Fibroblast of gingiva (primary cell): ENCODE data around the gene LUC7L.
"Not testable (repeated sequence)": the region's sequence is repeated elsewhere in the genome, so short reads cannot be mapped to it uniquely, and the experiment has no call there.

ENCODE experiments used
- DNase-seq: peaks from one replicate; pipeline ENCODE4 v3.0.0-alpha.2; 2011; ENCODE audit warnings: low read depth

LUC7L gene

DNA sequence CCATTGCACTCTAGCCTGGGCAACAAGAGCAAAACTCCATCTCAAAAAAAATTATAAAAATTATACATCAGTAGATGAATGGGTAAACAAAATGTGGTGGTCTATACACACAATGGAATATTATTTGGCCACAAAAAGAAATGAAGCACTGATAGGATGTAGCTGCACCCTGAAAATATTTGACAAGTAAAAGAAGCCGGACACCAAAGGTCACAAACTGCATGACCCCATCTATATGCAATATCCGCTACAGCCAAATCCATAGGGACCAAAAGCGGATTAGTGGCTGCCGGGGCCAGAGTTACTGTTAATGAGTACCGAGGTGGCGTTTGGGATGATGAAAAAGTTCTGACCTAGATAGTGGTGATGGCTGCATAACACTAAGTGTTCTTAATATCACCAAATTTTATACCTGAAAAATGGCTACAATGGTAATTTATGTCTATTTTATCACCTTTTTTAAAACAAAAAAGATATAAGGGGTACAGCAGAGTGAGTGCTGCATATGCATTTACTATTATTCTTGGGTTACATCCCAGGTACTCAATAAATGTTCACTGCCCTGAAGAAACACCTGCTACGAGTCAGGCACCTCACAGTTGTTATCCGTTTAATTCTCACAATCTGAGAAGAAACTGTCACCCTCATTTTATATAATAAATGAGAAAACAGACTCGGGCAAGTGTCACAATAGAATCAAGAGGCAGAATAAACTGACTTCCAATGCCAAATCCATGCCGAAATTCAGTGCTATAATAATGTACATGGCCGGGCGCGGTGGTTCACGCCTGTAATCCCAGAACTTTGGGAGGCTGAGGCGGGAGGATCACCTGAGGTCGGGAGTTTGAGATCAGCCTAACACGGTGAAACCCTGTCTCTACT, 49.8 kb downstream of the LUC7L start:
- no peak for DNase-seq

DNA sequence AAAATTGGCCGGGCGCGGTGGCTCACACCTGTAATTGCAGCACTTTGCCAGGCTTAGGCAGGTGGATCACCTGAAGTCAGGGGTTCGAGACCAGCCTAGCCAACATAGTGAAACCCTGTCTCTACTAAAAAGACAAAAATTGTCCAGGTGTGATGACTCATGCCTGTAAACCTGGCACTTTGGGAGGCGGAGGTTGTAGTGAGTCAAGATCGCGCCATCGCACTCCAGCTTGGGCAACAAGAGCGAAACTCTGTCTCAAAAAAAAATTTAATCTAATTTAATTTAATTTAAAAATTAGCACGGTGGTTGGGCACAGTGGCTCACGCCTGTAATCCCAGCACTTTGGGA, 50.6 kb downstream of the LUC7L start:
- no peak for DNase-seq

- no peak for DNase-seq
These were observed 51.1 kb downstream of the LUC7L start for GRCh38 chr16:177981-178667.

- DNase-seq, result no peak
These were observed 51.8 kb downstream of the LUC7L start for GRCh38 chr16:177394-177822.

GRCh38 chr16:176477-177382, 52.5 kb downstream of the LUC7L start, which contains the start of gene HBA1:
TSS of gene HBA1 (plus strand) at chr16:176680. CDS start at chr16:176717, 37 bp downstream.
- DNase-seq, result not testable (repeated sequence)

- DNase-seq, result not testable (repeated sequence)
These were observed 53.2 kb downstream of the LUC7L start for GRCh38 chr16:176006-176405.

GRCh38 chr16:175011-175949, 54.0 kb downstream of the LUC7L start:
- no peak for DNase-seq

DNA sequence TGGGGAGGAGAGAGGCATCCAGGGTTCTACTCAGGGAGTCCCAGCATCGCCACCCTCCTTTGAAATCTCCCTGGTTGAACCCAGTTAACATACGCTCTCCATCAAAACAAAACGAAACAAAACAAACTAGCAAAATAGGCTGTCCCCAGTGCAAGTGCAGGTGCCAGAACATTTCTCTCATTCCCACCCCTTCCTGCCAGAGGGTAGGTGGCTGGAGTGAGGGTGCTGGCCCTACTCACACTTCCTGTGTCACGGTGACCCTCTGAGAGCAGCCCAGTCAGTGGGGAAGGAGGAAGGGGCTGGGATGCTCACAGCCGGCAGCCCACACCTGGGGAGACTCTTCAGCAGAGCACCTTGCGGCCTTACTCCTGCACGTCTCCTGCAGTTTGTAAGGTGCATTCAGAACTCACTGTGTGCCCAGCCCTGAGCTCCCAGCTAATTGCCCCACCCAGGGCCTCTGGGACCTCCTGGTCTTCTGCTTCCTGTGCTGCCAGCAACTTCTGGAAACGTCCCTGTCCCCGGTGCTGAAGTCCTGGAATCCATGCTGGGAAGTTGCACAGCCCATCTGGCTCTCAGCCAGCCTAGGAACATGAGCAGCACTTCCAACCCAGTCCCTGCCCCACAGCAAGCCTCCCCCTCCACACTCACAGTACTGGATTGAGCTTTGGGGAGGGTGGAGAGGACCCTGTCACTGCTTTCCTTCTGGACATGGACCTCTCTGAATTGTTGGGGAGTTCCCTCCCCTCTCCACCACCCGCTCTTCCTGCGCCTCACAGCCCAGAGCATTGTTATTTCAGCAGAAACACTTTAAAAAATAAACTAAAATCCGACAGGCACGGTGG, 55.1 kb downstream of the LUC7L start:
- DNase-seq, result not testable (repeated sequence)

DNA sequence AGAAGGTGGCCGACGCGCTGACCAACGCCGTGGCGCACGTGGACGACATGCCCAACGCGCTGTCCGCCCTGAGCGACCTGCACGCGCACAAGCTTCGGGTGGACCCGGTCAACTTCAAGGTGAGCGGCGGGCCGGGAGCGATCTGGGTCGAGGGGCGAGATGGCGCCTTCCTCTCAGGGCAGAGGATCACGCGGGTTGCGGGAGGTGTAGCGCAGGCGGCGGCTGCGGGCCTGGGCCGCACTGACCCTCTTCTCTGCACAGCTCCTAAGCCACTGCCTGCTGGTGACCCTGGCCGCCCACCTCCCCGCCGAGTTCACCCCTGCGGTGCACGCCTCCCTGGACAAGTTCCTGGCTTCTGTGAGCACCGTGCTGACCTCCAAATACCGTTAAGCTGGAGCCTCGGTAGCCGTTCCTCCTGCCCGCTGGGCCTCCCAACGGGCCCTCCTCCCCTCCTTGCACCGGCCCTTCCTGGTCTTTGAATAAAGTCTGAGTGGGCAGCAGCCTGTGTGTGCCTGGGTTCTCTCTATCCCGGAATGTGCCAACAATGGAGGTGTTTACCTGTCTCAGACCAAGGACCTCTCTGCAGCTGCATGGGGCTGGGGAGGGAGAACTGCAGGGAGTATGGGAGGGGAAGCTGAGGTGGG, 55.9 kb downstream of the LUC7L start:
- not testable (repeated sequence) for DNase-seq

DNA sequence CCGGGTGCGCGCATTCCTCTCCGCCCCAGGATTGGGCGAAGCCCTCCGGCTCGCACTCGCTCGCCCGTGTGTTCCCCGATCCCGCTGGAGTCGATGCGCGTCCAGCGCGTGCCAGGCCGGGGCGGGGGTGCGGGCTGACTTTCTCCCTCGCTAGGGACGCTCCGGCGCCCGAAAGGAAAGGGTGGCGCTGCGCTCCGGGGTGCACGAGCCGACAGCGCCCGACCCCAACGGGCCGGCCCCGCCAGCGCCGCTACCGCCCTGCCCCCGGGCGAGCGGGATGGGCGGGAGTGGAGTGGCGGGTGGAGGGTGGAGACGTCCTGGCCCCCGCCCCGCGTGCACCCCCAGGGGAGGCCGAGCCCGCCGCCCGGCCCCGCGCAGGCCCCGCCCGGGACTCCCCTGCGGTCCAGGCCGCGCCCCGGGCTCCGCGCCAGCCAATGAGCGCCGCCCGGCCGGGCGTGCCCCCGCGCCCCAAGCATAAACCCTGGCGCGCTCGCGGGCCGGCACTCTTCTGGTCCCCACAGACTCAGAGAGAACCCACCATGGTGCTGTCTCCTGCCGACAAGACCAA, 56.8 kb downstream of the LUC7L start, which contains the start of gene HBA2:
HBA2 (plus strand) TSS at position 503 of the 568 bp plus-strand sequence; CDS start at position 540, 37 bp downstream.
- DNase-seq, result not testable (repeated sequence)

- no peak for DNase-seq
These were observed 58.5 kb downstream of the LUC7L start for GRCh38 chr16:170788-171187.

- DNase-seq, result not testable (repeated sequence)
These were observed 59.2 kb downstream of the LUC7L start for GRCh38 chr16:170088-170507.

DNA sequence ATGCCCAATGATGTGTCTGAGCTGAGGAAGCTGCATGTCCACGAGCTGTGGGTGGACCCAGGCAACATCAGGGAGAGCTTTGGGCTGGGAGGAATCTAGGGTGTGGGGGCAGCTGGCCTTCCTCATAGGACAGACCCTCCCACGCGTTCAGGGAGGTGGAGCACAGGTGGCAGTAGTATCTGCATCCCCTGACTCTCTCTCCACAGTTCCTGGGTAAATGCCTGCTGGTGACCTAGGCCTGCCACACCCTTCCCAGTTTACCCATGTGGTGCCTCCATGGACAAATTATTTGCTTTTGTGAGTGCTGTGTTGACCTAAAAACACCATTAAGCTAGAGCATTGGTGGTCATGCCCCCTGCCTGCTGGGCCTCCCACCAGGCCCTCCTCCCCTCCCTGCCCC, 60.2 kb downstream of the LUC7L start:
- no peak for DNase-seq

GRCh38 chr16:168424-168823, 60.8 kb downstream of the LUC7L start:
- DNase-seq, result no peak

- no peak for DNase-seq
These were observed 62.0 kb downstream of the LUC7L start for GRCh38 chr16:167122-167690.

GRCh38 chr16:166375-167121, 62.7 kb downstream of the LUC7L start:
- DNase-seq, result no peak

- DNase-seq, result no peak
These were observed 63.5 kb downstream of the LUC7L start, which contains the start of gene HBM for GRCh38 chr16:165539-166374. TSS of gene HBM (plus strand) at chr16:165978. CDS start at chr16:165998, 20 bp downstream.
